ENCODE data around the gene MLH3. TPM values are rescaled to one million over a fixed set of nuclear protein-coding genes. Genes with fewer than 3 reads are reported as not detected.

Gene MLH3
- total RNA-seq, 1 donor from 2014 or later: 21.3 TPM

Other genes starting within 250 kb of the MLH3 start
- not detected in 3 replicates for gene PROX2, start 175.3 kb downstream of the MLH3 start, total RNA-seq
- gene DLST, start 169.6 kb downstream of the MLH3 start, total RNA-seq: 70.4 to 78.0 TPM (median 74.5 TPM) in 3 replicates
- 0.82 to 6.5 TPM (median 5.8 TPM) in 3 replicates for gene RPS6KL1, start 128.2 kb downstream of the MLH3 start, total RNA-seq
- 2.0 to 3.2 TPM (median 2.3 TPM) in 3 replicates for gene PGF, start 95.9 kb downstream of the MLH3 start, total RNA-seq
- 35.7 to 38.4 TPM (median 37.1 TPM) in 3 replicates for gene EIF2B2, start 48.5 kb downstream of the MLH3 start, total RNA-seq
- 4.2 to 11.7 TPM (median 6.8 TPM) in 3 replicates for gene ACYP1, start 12.6 kb upstream of the MLH3 start, total RNA-seq
- gene ZC2HC1C, start 18.2 kb upstream of the MLH3 start, total RNA-seq: 0.31 to 0.62 TPM (median 0.48 TPM) in 3 replicates
- gene NEK9, start 75.6 kb upstream of the MLH3 start, total RNA-seq: 63.3 to 109 TPM (median 65.4 TPM) in 3 replicates
- gene TMED10, start 125.1 kb upstream of the MLH3 start, total RNA-seq: 345 to 455 TPM (median 361 TPM) in 3 replicates
- 116 to 175 TPM (median 152 TPM) in 3 replicates for gene FOS, start 227.4 kb upstream of the MLH3 start, total RNA-seq

Data from chondrocyte (in vitro differentiated cells).